Left ventricle myocardium inferior (tissue), 1 donor: ENCODE measurements around the gene GAS6. TPM values are rescaled to one million over a fixed set of nuclear protein-coding genes. Genes with fewer than 3 reads are reported as not detected.
A peak's percentile ranks its signal among the peaks of the same experiment; 100 is the strongest.

ENCODE experiments used
- DNase-seq: peaks from one replicate; pipeline ENCODE4 v3.0.0-alpha.2; 2020
- H3K27ac ChIP-seq: fragments of 200-600 bp; replicated peaks from 2 replicates; pipeline ENCODE4 v1.8.0; 2021
- H3K27me3 ChIP-seq: fragments of 200-600 bp; 2 replicates; pipeline ENCODE4 v1.8.0; 2021; ENCODE audit warnings: low read depth
- H3K36me3 ChIP-seq: fragments of 200-600 bp; 2 replicates; pipeline ENCODE4 v1.8.0; 2021
- H3K4me1 ChIP-seq: fragments of 200-600 bp; 2 replicates; pipeline ENCODE4 v1.8.0; 2021
- H3K4me3 ChIP-seq: fragments of 200-600 bp; 2 replicates; pipeline ENCODE4 v1.8.0; 2021; ENCODE audit warnings: mild to moderate bottlenecking, moderate library complexity
- H3K9me3 ChIP-seq: fragments of 200-600 bp; replicated peaks from 2 replicates; pipeline ENCODE4 v1.8.0; 2021
- CTCF ChIP-seq: fragments of 200-600 bp; IDR thresholded peaks from 2 replicates; pipeline ENCODE4 v1.8.0; 2021; ENCODE audit warnings: antibody characterized with exemption, mild to moderate bottlenecking, borderline replicate concordance
- intact Hi-C: fragments of 100-400 bp; cut with micrococcal nuclease; formaldehyde crosslinking; loops from one replicate; pipeline ENCODE4 v1.11.0; 2022
- total RNA-seq: library from RNA; stranded (reverse); fragmentation: NEBNext Ultra II Directional; extraction: Animal tissue kit (Norgen Biotek cat#: 25700); gene quantifications from one replicate; pipeline ENCODE4 v1.2.1, GENCODE V29; 2021
- donor health status: DM: no; HTN: yes; CAD: no; lungs with severe emphysema.

Gene GAS6
- total RNA-seq, 1 donor from 2014 or later = 186 TPM

DNA sequence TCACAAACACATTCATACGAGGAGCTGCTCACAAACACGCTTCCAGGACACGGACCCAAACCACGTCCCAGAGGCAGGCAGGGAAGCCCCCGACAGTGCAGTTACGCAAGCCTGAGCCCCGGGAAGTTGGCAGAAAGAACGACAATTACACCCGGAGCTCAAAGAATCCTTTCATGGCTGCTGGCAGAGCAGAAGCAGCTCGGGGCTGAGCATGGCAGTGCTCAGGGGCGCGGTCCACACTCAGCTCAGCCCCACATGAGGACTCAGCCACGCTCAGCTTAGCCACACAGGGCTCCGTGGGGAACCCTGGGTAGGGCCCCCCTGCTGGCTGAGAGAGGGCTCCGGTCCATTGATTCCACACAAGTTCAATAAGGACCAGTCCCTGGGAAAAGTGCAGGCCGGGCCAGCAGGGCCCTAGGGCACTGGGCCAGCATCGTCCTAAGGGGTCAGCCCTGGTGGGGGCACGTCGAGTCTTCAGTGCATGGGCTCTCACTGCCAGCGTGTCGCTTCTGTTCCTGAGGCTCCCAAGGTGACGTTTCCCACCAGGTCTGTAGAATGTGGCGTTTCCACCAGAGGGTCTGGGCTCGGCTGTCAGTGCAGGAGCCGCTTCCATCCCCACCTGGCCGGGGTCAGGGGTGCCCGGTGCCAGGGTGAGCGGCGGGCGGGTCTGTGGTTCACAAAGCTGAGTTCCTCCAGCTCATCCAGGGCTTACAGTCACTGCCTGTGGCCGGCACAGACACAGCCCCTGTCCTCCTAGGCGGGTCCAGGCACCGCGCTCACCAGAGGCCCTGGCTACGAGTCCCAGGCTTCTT, 23.1 kb downstream of the GAS6 start:
- TF ChIP-seq CTCF = no peak
- Histone ChIP-seq H3K27ac (peak overlapping the region; percentile 97), H3K27me3 (no peaks in the 10 kb centered on the region), H3K4me3 (no peak overlapping the region), H3K36me3 (peaks cover 39% of the 10 kb centered on the region), H3K9me3 (no peaks in the 10 kb centered on the region), H3K4me1 (peaks cover 85% of the 10 kb centered on the region)
- intact Hi-C loops = no loop called here
- DNase-seq = peak; percentile 20

GRCh38 chr13:113839536-113840204, 24.2 kb downstream of the GAS6 start:
- DNase-seq = peak; percentile 60
- no peak for TF ChIP-seq CTCF
- no peaks in the 10 kb centered on the region for H3K27me3 ChIP-seq
- intact Hi-C loops = no loop called here
- H3K4me3 ChIP-seq = peak overlapping the region; percentile 49
- peaks cover 39% of the 10 kb centered on the region for H3K36me3 ChIP-seq
- no peaks in the 10 kb centered on the region for H3K9me3 ChIP-seq
- H3K27ac ChIP-seq = peak overlapping the region; percentile 97
- H3K4me1 ChIP-seq = peaks cover 74% of the 10 kb centered on the region

DNA sequence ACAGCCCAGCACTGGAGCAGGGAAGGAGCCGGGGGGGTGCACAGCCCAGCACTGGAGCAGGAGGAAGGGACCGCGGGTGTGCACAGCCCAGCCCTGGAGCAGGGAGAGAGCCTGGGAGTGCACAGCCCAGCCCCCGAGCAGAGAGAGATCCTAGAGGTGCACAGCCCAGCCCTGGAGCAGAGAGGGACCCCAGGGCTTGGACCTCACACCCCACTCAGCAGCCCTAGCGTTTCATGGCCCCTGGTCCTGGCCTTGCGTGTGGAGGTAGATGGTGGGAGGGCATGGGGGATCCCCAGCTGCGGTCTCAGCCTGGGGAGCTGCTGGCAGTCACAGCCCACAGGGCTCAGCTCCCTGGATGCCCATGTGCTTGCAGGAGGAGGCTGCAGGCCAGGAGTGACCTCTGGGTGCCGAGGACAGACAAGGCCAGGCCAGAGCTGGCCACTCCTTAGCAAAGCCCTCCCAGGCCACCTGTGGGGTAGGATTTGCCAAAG, 25.1 kb downstream of the GAS6 start:
- peak overlapping the region; percentile 97 for H3K27ac ChIP-seq
- peaks cover 65% of the 10 kb centered on the region for H3K4me1 ChIP-seq
- no peaks in the 10 kb centered on the region for H3K27me3 ChIP-seq
- intact Hi-C loops = no loop called here
- H3K9me3 ChIP-seq = no peaks in the 10 kb centered on the region
- peak overlapping the region; percentile 49 for H3K4me3 ChIP-seq
- TF ChIP-seq CTCF = no peak
- peak; percentile 13 for DNase-seq
- H3K36me3 ChIP-seq = peaks cover 38% of the 10 kb centered on the region

- H3K27ac ChIP-seq = peak overlapping the region; percentile 97
- DNase-seq = peak; percentile 96
- H3K36me3 ChIP-seq = peaks cover 38% of the 10 kb centered on the region
- H3K9me3 ChIP-seq = no peaks in the 10 kb centered on the region
- TF ChIP-seq CTCF = no peak
- peaks cover 55% of the 10 kb centered on the region for H3K4me1 ChIP-seq
- H3K4me3 ChIP-seq = peak overlapping the region; percentile 49
- no peaks in the 10 kb centered on the region for H3K27me3 ChIP-seq
- intact Hi-C loops = no loop called here
Observed at GRCh38 chr13:113837560-113838355, 26.1 kb downstream of the GAS6 start.
